DND-41 (cell line): Measurements from ENCODE around the gene PRG2.

Source experiments
- ATAC-seq: fragments of 200-7000 bp; cut with Tn5 transposase; 3 replicates; pipeline ENCODE4 v1.9.1; 2021; ENCODE audit warnings: low read depth; ENCODE audit not compliant: insufficient read depth
- DNase-seq: peaks from one replicate; pipeline ENCODE4 v3.0.0-alpha.2; 2020
- H2AFZ ChIP-seq: 2 replicates; pipeline ENCODE4 v1.6.0; 2012; ENCODE audit warnings: low read depth, low read length
- H3K27ac ChIP-seq: 2 replicates; pipeline ENCODE4 v1.5.1; 2012; ENCODE audit warnings: low read length, inconsistent platforms
- H3K27me3 ChIP-seq: fragments of 200-600 bp; sonication (generic); 2 replicates; pipeline ENCODE4 v1.6.0; 2012; ENCODE audit warnings: low read length, mild to moderate bottlenecking, inconsistent platforms; ENCODE audit not compliant: insufficient read depth, poor library complexity
- H3K36me3 ChIP-seq: 2 replicates; pipeline ENCODE4 v1.5.1; 2012; ENCODE audit warnings: low read length, inconsistent platforms; ENCODE audit not compliant: insufficient read depth
- H3K4me1 ChIP-seq: 2 replicates; pipeline ENCODE4 v1.5.1; 2012; ENCODE audit warnings: mild to moderate bottlenecking, low read length; ENCODE audit not compliant: insufficient read depth
- H3K4me2 ChIP-seq: 2 replicates; pipeline ENCODE4 v1.6.0; 2012; ENCODE audit warnings: mild to moderate bottlenecking, moderate library complexity, low read length, inconsistent platforms; ENCODE audit not compliant: insufficient read depth
- H3K4me3 ChIP-seq, 2 experiments: fragments of 200-600 bp in 1 of 2; shearing (Covaris generic) in 1 of 2; 2 replicates each; pipeline ENCODE4 v1.5.1; 2012 to 2016; ENCODE audit warnings: inconsistent platforms in 2 of 2, low read length in 2 of 2, mild to moderate bottlenecking in 2 of 2, low read depth in 1 of 2, moderate library complexity in 1 of 2
- H3K79me2 ChIP-seq: 2 replicates; pipeline ENCODE4 v1.6.0; 2012; ENCODE audit warnings: low read length, inconsistent platforms; ENCODE audit not compliant: insufficient read depth
- H3K9ac ChIP-seq: 2 replicates; pipeline ENCODE4 v1.6.0; 2012; ENCODE audit warnings: low read depth, mild to moderate bottlenecking, inconsistent platforms, low read length, moderate library complexity
- H3K9me3 ChIP-seq: 2 replicates; pipeline ENCODE4 v1.5.1; 2012; ENCODE audit warnings: low read length, moderate library complexity, mild to moderate bottlenecking, inconsistent platforms; ENCODE audit not compliant: insufficient read depth, severe bottlenecking
- H4K20me1 ChIP-seq: 2 replicates; pipeline ENCODE4 v1.6.0; 2012; ENCODE audit warnings: low read length; ENCODE audit not compliant: insufficient read depth
- CTCF ChIP-seq: IDR thresholded peaks from 2 replicates; pipeline ENCODE4 v1.5.1; 2012; ENCODE audit warnings: borderline replicate concordance, low read length, moderate library complexity, mild to moderate bottlenecking; ENCODE audit not compliant: poor library complexity, severe bottlenecking; ENCODE audit errors: extremely low read depth
- EZH2 ChIP-seq: IDR thresholded peaks from 3 replicates; pipeline ENCODE4 v1.6.1; 2012; ENCODE audit warnings: borderline replicate concordance, low read depth, mild to moderate bottlenecking, moderate library complexity, low read length, inconsistent platforms; ENCODE audit not compliant: severe bottlenecking

PRG2 gene

DNA sequence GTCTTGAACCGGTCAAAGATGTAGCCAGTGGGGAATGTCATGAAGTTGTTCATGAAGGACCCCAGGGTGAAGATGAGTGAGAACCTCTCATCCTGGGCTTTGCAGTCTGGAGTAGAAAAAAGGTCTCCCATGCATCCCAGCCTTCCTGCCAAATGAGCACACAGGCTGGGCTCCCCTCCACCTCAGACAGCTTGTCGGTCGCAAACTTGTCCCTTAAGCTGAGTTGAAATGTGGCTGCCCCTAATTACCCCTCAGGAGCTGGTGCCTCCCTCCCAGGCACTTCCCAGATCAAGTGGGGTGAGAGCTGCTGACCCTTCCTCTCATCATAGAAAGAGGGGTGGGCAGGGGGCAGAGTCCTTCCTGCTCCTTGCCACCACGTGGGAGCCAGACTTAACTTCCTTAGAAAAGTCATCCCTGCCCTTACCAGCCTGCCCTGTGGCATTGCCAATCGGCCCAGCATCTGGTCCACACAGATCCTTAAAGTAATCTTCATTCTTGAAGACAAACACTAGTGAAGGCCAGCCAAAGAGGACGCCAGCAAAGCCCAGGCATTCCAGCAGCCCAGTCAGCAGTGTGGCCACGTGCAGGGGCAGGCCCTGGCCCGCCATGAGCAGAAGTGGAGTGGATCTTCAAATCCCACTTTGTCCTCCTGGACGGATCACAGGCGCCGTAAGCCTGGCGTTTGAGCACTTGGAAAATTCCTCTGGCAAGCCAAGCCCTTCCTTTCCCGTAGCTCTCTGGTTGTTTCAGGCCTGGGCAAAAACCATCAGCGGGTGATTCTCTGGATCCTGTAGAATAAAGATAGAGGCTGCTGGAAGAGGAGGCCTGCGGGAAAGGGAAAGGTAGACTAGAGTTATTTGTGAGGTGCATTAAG lies 35.4 kb upstream of the PRG2 start:
- no peak for ATAC-seq
- Histone ChIP-seq H3K4me3 (peak overlapping the region; percentile 51 to 64; a peak in 3 of 4 replicates), H3K4me2 (peak overlapping the region; percentile 87), H3K9me3 (no peaks in the 10 kb centered on the region), H2AFZ (no peak overlapping the region), H3K27ac (peak overlapping the region; percentile 95), H3K4me1 (peaks cover 53% of the 10 kb centered on the region), H3K36me3 (peaks cover 45% of the 10 kb centered on the region), H4K20me1 (peaks cover 31% of the 10 kb centered on the region), H3K27me3 (no peaks in the 10 kb centered on the region), H3K9ac (peak overlapping the region; percentile 79), H3K79me2 (peaks cover 43% of the 10 kb centered on the region)
- DNase-seq, result peak; percentile 24
- TF ChIP-seq CTCF (no peak), EZH2 (no peak)

- Histone ChIP-seq H3K27me3 (no peaks in the 10 kb centered on the region), H3K79me2 (peaks cover 51% of the 10 kb centered on the region), H3K27ac (peak overlapping the region; percentile 95), H3K9me3 (no peaks in the 10 kb centered on the region), H3K4me2 (peak overlapping the region; percentile 87), H2AFZ (no peak overlapping the region; the same call in 1 of the 2 replicates), H3K36me3 (peaks cover 53% of the 10 kb centered on the region), H3K4me1 (peaks cover 53% of the 10 kb centered on the region), H3K9ac (peak overlapping the region; percentile 79), H4K20me1 (peaks cover 39% of the 10 kb centered on the region), H3K4me3 (peak overlapping the region; percentile 51 to 64; a peak in 3 of 4 replicates)
- TF ChIP-seq EZH2, result no peak
- TF ChIP-seq CTCF, result no peak
- ATAC-seq (peak; percentile 88), DNase-seq (peak; percentile 95)
These were observed 34.5 kb upstream of the PRG2 start for GRCh38 chr11:57424792-57425564.

DNA sequence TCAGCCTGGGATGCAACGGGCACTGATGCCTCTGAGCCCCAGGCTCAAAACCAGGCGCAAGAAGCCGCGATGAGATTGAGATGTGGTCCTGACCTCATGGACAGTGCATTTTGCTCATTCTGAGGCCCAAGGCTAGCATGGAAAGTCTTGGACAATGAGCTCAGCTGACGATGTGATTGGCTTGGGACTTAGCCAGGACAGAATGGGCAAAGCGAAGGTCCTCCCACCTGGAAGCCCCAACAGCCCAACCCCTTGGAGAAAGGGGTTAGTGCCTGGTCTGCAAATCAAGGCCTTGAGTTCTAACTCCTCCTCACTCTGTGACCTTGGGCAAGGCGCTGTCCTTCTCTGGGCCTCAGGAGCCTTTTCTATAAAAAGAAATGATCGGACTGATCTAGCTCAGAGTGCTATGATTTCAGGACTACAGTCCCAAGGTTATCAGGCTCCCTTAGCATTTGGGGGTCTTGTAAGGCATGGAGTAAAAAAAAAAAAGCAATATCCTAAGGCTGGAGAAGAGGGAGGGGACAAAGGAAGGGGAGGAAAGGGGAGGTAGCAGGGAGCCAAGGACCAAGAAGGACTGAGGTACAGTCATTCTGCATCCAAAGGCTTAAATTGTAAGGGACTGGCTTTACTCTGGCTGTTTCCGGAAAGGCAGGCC lies 33.8 kb upstream of the PRG2 start:
- no peaks in the 10 kb centered on the region for H3K27me3 ChIP-seq
- peaks cover 55% of the 10 kb centered on the region for H3K79me2 ChIP-seq
- peaks cover 42% of the 10 kb centered on the region for H4K20me1 ChIP-seq
- H2AFZ ChIP-seq, result no peak overlapping the region; the same call in 1 of the 2 replicates
- H3K9me3 ChIP-seq, result no peaks in the 10 kb centered on the region
- ATAC-seq, result no peak
- no peak for DNase-seq
- peak overlapping the region; percentile 8 to 64; a peak in 3 of 4 replicates for H3K4me3 ChIP-seq
- H3K27ac ChIP-seq, result peak overlapping the region; percentile 95
- peaks cover 53% of the 10 kb centered on the region for H3K4me1 ChIP-seq
- peak overlapping the region; percentile 79 for H3K9ac ChIP-seq
- peak overlapping the region; percentile 87 for H3K4me2 ChIP-seq
- TF ChIP-seq CTCF, result no peak
- TF ChIP-seq EZH2, result no peak
- H3K36me3 ChIP-seq, result peaks cover 60% of the 10 kb centered on the region
